Measurements from ENCODE around the gene ARSA.

DNA sequence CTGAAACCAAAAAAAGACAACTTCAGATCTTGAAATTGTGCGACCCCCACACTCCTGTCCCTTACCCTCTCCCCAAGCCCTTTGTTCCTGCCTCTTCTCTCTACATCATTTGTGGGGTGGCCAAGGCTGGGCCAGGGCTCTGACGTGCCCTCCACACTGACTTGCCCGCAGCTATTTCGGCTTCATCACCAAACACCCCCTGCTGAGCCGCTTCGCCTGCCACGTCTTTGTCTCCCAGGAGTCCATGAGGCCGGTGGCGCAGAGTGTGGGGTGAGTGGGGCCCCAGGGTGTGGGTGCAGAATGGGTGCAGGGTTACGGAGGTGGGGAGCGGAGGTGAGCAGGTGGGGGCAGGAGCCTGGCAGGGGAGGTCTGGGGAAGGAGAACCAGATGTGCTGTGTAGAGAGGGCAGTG is 17.9 kb downstream of the ARSA start:
- TF ChIP-seq, protein P1, sequence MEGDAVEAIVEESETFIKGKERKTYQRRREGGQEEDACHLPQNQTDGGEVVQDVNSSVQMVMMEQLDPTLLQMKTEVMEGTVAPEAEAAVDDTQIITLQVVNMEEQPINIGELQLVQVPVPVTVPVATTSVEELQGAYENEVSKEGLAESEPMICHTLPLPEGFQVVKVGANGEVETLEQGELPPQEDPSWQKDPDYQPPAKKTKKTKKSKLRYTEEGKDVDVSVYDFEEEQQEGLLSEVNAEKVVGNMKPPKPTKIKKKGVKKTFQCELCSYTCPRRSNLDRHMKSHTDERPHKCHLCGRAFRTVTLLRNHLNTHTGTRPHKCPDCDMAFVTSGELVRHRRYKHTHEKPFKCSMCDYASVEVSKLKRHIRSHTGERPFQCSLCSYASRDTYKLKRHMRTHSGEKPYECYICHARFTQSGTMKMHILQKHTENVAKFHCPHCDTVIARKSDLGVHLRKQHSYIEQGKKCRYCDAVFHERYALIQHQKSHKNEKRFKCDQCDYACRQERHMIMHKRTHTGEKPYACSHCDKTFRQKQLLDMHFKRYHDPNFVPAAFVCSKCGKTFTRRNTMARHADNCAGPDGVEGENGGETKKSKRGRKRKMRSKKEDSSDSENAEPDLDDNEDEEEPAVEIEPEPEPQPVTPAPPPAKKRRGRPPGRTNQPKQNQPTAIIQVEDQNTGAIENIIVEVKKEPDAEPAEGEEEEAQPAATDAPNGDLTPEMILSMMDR (IDR thresholded peaks at IDR 0.05): no peak
- TF ChIP-seq EP300 (IDR thresholded peaks at IDR 0.05): no peak
- no peak for TF ChIP-seq POLR2A (IDR thresholded peaks at IDR 0.05)
- TF ChIP-seq POLR2AphosphoS5 (IDR thresholded peaks at IDR 0.05): no peak

All from gastroesophageal sphincter (tissue), 3 donors.